GM10847 (cell line): ENCODE data around the gene TPRN.

Source experiments
- POLR2A ChIP-seq: IDR thresholded peaks from 2 replicates; pipeline ENCODE4 v1.6.1; 2011; ENCODE audit not compliant: insufficient read length; ENCODE audit errors: extremely low read depth

The TPRN gene

GRCh38 chr9:137221506-137222111 is 21.1 kb upstream of the TPRN start:
- no peak for TF ChIP-seq POLR2A

GRCh38 chr9:137221095-137221505 is 20.6 kb upstream of the TPRN start:
- no peak for TF ChIP-seq POLR2A

- TF ChIP-seq POLR2A, result no peak
These were observed 20.0 kb upstream of the TPRN start for GRCh38 chr9:137220317-137221094.

GRCh38 chr9:137219757-137220316 is 19.3 kb upstream of the TPRN start:
- no peak for TF ChIP-seq POLR2A

- no peak for TF ChIP-seq POLR2A
These were observed 18.3 kb upstream of the TPRN start for GRCh38 chr9:137218754-137219271.

DNA sequence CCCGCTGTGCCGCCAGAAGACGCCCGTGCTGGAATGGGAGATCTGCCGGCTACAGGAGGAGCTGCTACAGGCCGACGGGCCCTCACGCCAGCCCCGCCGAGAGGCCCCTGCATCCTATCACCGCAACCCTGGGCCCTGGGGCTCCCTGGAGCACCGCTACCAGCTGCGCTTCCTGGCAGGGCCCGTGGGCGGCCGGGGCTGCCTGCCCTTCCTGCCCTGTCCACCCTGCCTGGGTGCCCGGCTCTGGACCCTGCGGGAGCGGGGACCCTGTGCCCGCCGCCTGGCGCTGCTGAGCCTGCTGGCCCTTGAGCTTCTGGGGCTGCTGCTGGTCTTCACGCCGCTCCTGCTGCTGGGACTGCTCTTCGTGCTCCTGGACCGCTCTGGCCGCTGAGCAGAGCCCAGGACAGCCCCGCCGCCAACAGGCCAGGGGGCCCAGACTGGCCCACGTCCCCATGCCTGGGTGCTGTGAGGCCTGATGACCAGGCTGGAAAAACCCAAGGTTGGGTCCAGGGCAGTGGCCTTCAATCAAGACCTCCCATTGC is 17.7 kb upstream of the TPRN start:
- no peak for TF ChIP-seq POLR2A

- TF ChIP-seq POLR2A, result no peak
These were observed 17.0 kb upstream of the TPRN start for GRCh38 chr9:137217276-137218211.

- TF ChIP-seq POLR2A, result no peak
These were observed 15.8 kb upstream of the TPRN start for GRCh38 chr9:137216188-137216965.

GRCh38 chr9:137215196-137215986 is 14.8 kb upstream of the TPRN start:
- TF ChIP-seq POLR2A, result no peak

GRCh38 chr9:137214620-137215019 is 14.1 kb upstream of the TPRN start:
- TF ChIP-seq POLR2A, result no peak

DNA sequence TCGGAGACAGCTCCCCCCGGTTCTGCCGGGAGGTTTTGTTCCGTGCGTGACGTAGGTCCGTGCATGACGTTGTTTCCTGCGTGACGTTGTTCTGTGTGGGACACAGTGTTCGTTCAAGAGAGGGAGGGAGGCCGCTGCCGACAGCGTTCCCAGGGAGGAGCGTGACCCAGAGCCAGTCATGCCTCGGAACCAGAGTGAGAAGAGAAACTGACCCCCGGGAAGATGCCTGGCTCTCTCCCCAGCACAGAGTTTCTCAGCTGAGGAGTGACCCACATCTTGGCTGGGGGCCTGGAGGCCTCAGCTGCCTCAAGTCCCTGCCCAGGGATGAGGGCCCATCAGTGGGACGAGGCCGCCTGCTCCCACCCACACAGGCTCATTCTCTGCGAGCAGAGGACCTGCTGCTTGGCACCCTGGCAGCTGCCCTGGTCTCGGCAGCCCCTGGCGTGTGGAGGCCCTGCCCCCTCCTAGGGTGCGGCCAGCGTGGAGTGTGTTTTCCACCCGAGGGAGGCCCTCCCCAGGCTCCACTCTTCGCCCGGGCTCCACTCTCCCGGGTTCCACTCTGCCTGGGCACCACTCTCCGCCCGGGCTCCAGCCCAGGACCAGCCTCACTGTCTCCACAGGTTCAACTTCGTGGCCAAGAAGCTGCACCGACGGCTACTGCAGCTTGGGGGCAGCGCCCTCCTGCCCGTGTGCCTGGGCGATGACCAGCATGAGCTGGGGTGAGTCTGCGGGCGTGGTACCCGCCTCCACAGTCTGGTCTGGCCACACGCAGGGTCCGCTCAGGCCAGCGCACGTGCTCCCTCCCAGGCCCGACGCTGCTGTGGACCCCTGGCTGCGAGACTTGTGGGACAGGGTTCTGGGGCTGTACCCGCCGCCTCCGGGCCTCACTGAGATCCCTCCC is 12.9 kb upstream of the TPRN start:
- no peak for TF ChIP-seq POLR2A

DNA sequence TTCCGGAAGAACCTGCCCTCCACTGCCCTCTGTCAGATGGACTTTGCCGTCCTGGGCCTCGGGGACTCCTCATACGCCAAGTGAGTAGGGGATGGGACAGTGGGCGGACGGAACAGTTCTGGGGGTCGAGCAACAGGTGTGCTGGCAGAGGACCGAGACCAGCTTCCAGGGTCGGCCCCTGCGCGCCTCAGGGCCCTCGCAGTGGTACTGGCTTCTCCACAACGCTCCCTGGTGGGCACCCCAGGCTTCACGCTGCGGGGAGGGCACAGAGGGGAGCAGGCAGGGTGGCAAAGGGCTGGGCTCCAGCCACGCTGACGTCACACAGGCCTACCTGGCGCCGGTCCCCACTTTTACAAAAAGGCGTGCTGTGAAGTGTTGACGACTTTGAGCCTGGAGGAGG is 12.0 kb upstream of the TPRN start:
- no peak for TF ChIP-seq POLR2A
